Mucosa of stomach (tissue), 1 donor: Measurements from ENCODE around the gene LRP1.

Source experiments
- H3K27me3 ChIP-seq: one replicate; pipeline ENCODE4 v1.7.0; 2013; ENCODE audit warnings: mild to moderate bottlenecking, low read length; ENCODE audit not compliant: control insufficient read depth, insufficient read depth
- H3K36me3 ChIP-seq: one replicate; pipeline ENCODE4 v1.7.0; 2013; ENCODE audit warnings: low read length; ENCODE audit not compliant: control insufficient read depth, insufficient read depth
- H3K4me1 ChIP-seq: one replicate; pipeline ENCODE4 v1.7.0; 2013; ENCODE audit warnings: mild to moderate bottlenecking, low read length; ENCODE audit not compliant: control insufficient read depth, insufficient read depth
- H3K4me3 ChIP-seq: one replicate; pipeline ENCODE4 v1.7.0; 2013; ENCODE audit warnings: low read length
- H3K9ac ChIP-seq: one replicate; pipeline ENCODE4 v1.7.0; 2013; ENCODE audit warnings: mild to moderate bottlenecking, low read length, moderate library complexity
- H3K9me3 ChIP-seq: one replicate; pipeline ENCODE4 v1.7.0; 2013; ENCODE audit warnings: mild to moderate bottlenecking, low read length, moderate library complexity; ENCODE audit not compliant: control insufficient read depth
- donor health status: Pancreatic carcinoma.

The LRP1 gene

GRCh38 chr12:57178213-57178612 is 49.9 kb downstream of the LRP1 start:
- H3K27me3 ChIP-seq: no peaks in the 10 kb centered on the region
- peaks cover 34% of the 10 kb centered on the region for H3K36me3 ChIP-seq
- H3K9me3 ChIP-seq: no peaks in the 10 kb centered on the region
- H3K4me3 ChIP-seq: no peak overlapping the region
- H3K9ac ChIP-seq: no peak overlapping the region
- H3K4me1 ChIP-seq: peaks cover 31% of the 10 kb centered on the region

- Histone ChIP-seq H3K9me3 (no peaks in the 10 kb centered on the region), H3K9ac (no peak overlapping the region), H3K4me3 (no peak overlapping the region), H3K36me3 (peaks cover 34% of the 10 kb centered on the region), H3K4me1 (peaks cover 29% of the 10 kb centered on the region), H3K27me3 (no peaks in the 10 kb centered on the region)
These were observed 51.2 kb downstream of the LRP1 start for GRCh38 chr12:57179331-57180086.

GRCh38 chr12:57180321-57180989 is 52.2 kb downstream of the LRP1 start:
- Histone ChIP-seq H3K36me3 (peaks cover 37% of the 10 kb centered on the region), H3K27me3 (no peaks in the 10 kb centered on the region), H3K4me3 (no peak overlapping the region), H3K9ac (no peak overlapping the region), H3K9me3 (no peaks in the 10 kb centered on the region), H3K4me1 (peaks cover 20% of the 10 kb centered on the region)

- Histone ChIP-seq H3K4me1 (peaks cover 14% of the 10 kb centered on the region), H3K27me3 (no peaks in the 10 kb centered on the region), H3K9me3 (no peaks in the 10 kb centered on the region), H3K4me3 (no peak overlapping the region), H3K36me3 (peaks cover 40% of the 10 kb centered on the region), H3K9ac (no peak overlapping the region)
These were observed 52.8 kb downstream of the LRP1 start for GRCh38 chr12:57181072-57181471.

GRCh38 chr12:57181561-57182155 is 53.4 kb downstream of the LRP1 start:
- Histone ChIP-seq H3K9ac (no peak overlapping the region), H3K36me3 (peaks cover 38% of the 10 kb centered on the region), H3K4me1 (peaks cover 11% of the 10 kb centered on the region), H3K4me3 (no peak overlapping the region), H3K27me3 (no peaks in the 10 kb centered on the region), H3K9me3 (no peaks in the 10 kb centered on the region)

GRCh38 chr12:57182918-57183575 is 54.8 kb downstream of the LRP1 start:
- Histone ChIP-seq H3K36me3 (peaks cover 38% of the 10 kb centered on the region), H3K9ac (no peak overlapping the region), H3K4me3 (no peak overlapping the region), H3K9me3 (no peaks in the 10 kb centered on the region), H3K4me1 (peaks cover 4% of the 10 kb centered on the region), H3K27me3 (no peaks in the 10 kb centered on the region)

- H3K36me3 ChIP-seq: peaks cover 41% of the 10 kb centered on the region
- H3K4me3 ChIP-seq: no peak overlapping the region
- H3K27me3 ChIP-seq: no peaks in the 10 kb centered on the region
- H3K4me1 ChIP-seq: peaks cover 4% of the 10 kb centered on the region
- H3K9me3 ChIP-seq: no peaks in the 10 kb centered on the region
- no peak overlapping the region for H3K9ac ChIP-seq
These were observed 55.8 kb downstream of the LRP1 start for GRCh38 chr12:57183939-57184725.

GRCh38 chr12:57185403-57185802 is 57.1 kb downstream of the LRP1 start:
- H3K4me1 ChIP-seq: peaks cover 4% of the 10 kb centered on the region
- H3K9ac ChIP-seq: no peak overlapping the region
- H3K4me3 ChIP-seq: no peak overlapping the region
- no peaks in the 10 kb centered on the region for H3K27me3 ChIP-seq
- H3K36me3 ChIP-seq: peaks cover 47% of the 10 kb centered on the region
- no peaks in the 10 kb centered on the region for H3K9me3 ChIP-seq

- Histone ChIP-seq H3K9me3 (no peaks in the 10 kb centered on the region), H3K9ac (no peak overlapping the region), H3K36me3 (peaks cover 48% of the 10 kb centered on the region), H3K4me3 (no peak overlapping the region), H3K27me3 (no peaks in the 10 kb centered on the region), H3K4me1 (peaks cover 4% of the 10 kb centered on the region)
These were observed 57.7 kb downstream of the LRP1 start for GRCh38 chr12:57185906-57186508.

GRCh38 chr12:57187222-57188089 is 59.2 kb downstream of the LRP1 start:
- Histone ChIP-seq H3K27me3 (no peaks in the 10 kb centered on the region), H3K9me3 (no peaks in the 10 kb centered on the region), H3K9ac (no peak overlapping the region), H3K36me3 (peaks cover 59% of the 10 kb centered on the region), H3K4me1 (peaks cover 4% of the 10 kb centered on the region), H3K4me3 (no peak overlapping the region)

- Histone ChIP-seq H3K27me3 (no peaks in the 10 kb centered on the region), H3K4me3 (no peak overlapping the region), H3K9ac (no peak overlapping the region), H3K36me3 (peaks cover 62% of the 10 kb centered on the region), H3K4me1 (peaks cover 3% of the 10 kb centered on the region), H3K9me3 (no peaks in the 10 kb centered on the region)
These were observed 59.8 kb downstream of the LRP1 start for GRCh38 chr12:57188090-57188425.
